Measurements from ENCODE around the gene FOXP1. TPM values are rescaled to one million over a fixed set of nuclear protein-coding genes. Genes with fewer than 3 reads are reported as not detected.

FOXP1 gene
- total RNA-seq, 1 donor from 2014 or later: 61.3 TPM

- intact Hi-C loops (cut with micrococcal nuclease): no loop called here
Measured at GRCh38 chr3:71407823-71408222, 175.7 kb downstream of the FOXP1 start.

- intact Hi-C loops (cut with micrococcal nuclease): no loop called here
Measured at GRCh38 chr3:71406972-71407810, 176.3 kb downstream of the FOXP1 start.

GRCh38 chr3:71402911-71403310, 180.6 kb downstream of the FOXP1 start:
- intact Hi-C loops (cut with micrococcal nuclease): no loop called here

- intact Hi-C loops (cut with micrococcal nuclease): no loop called here
Measured at GRCh38 chr3:71402280-71402679, 181.2 kb downstream of the FOXP1 start.

GRCh38 chr3:71401695-71402231, 181.8 kb downstream of the FOXP1 start:
- intact Hi-C loops (cut with micrococcal nuclease): no loop called here

- intact Hi-C loops (cut with micrococcal nuclease): no loop called here
Measured at GRCh38 chr3:71400986-71401451, 182.5 kb downstream of the FOXP1 start.

GRCh38 chr3:71399478-71399877, 184.1 kb downstream of the FOXP1 start:
- intact Hi-C loops (cut with micrococcal nuclease): loop anchor here (5.0 to 10.0 kb wide), 2 partner anchors 113 to 185 kb away; partner anchors contain the start of gene FOXP1

GRCh38 chr3:71398157-71398836, 185.2 kb downstream of the FOXP1 start:
- intact Hi-C loops (cut with micrococcal nuclease): loop anchor here (5.0 to 10.0 kb wide), 2 partner anchors 114 to 187 kb away; partner anchors contain the start of gene FOXP1

- intact Hi-C loops (cut with micrococcal nuclease): loop anchor here (5.0 to 10.0 kb wide), 2 partner anchors 115 to 187 kb away; partner anchors contain the start of gene FOXP1
Measured at GRCh38 chr3:71397726-71398125, 185.8 kb downstream of the FOXP1 start.

GRCh38 chr3:71397046-71397445, 186.5 kb downstream of the FOXP1 start:
- intact Hi-C loops (cut with micrococcal nuclease): loop anchor here (5.0 to 10.0 kb wide), 2 partner anchors 115 to 188 kb away; partner anchors contain the start of gene FOXP1

- intact Hi-C loops (cut with micrococcal nuclease): loop anchor here (5.0 to 10.0 kb wide), 2 partner anchors 116 to 189 kb away; partner anchors contain the start of gene FOXP1
Measured at GRCh38 chr3:71395927-71396695, 187.4 kb downstream of the FOXP1 start.

- intact Hi-C loops (cut with micrococcal nuclease): loop anchor here (5.0 to 10.0 kb wide), 2 partner anchors 117 to 189 kb away; partner anchors contain the start of gene FOXP1
Measured at GRCh38 chr3:71395470-71395869, 188.1 kb downstream of the FOXP1 start.

- intact Hi-C loops (cut with micrococcal nuclease): loop anchor here (1.0 to 10.0 kb wide), 5 partner anchors 36 to 306 kb away; partner anchors contain the start of gene FOXP1
Measured at GRCh38 chr3:71393745-71394144, 189.8 kb downstream of the FOXP1 start.

GRCh38 chr3:71393093-71393492, 190.4 kb downstream of the FOXP1 start:
- intact Hi-C loops (cut with micrococcal nuclease): loop anchor here (1.0 to 10.0 kb wide), 5 partner anchors 36 to 306 kb away; partner anchors contain the start of gene FOXP1

GRCh38 chr3:71392251-71392650, 191.3 kb downstream of the FOXP1 start:
- intact Hi-C loops (cut with micrococcal nuclease): loop anchor here (2.0 to 10.0 kb wide), 4 partner anchors 35 to 193 kb away; partner anchors contain the start of gene FOXP1

GRCh38 chr3:71391361-71391760, 192.2 kb downstream of the FOXP1 start:
- intact Hi-C loops (cut with micrococcal nuclease): loop anchor here (2.0 to 10.0 kb wide), 4 partner anchors 31 to 193 kb away; partner anchors contain the start of gene FOXP1

- intact Hi-C loops (cut with micrococcal nuclease): loop anchor here (2.0 to 10.0 kb wide), 5 partner anchors 33 to 265 kb away; partner anchors contain the start of gene FOXP1
Measured at GRCh38 chr3:71389911-71390573, 193.5 kb downstream of the FOXP1 start.

GRCh38 chr3:71389191-71389590, 194.3 kb downstream of the FOXP1 start:
- intact Hi-C loops (cut with micrococcal nuclease): loop anchor here (10.0 kb wide), 1 partner anchor 264 kb away; no protein-coding TSS in a partner anchor

- intact Hi-C loops (cut with micrococcal nuclease): loop anchor here (10.0 kb wide), 1 partner anchor 264 kb away; no protein-coding TSS in a partner anchor
Measured at GRCh38 chr3:71388535-71389120, 194.9 kb downstream of the FOXP1 start.

All from T-helper 1 cell treated with Interleukin-12 subunit alpha and Interleukin-12 subunit beta and Interleukin-4 antibody, amounts not matched to agents 30 ng/mL and 1 ng/mL, for 36 hours (primary cell).